Amygdala (tissue), 56 donors: ENCODE results near the gene FETUB.
"Not testable (repeated sequence)": the region's sequence is repeated elsewhere in the genome, so short reads cannot be mapped to it uniquely, and the experiment has no call there.

Experiments used
- DNase-seq, 56 donors: peaks; one replicate each; lab custom pipeline; 2025; lab: John Stamatoyannopoulos, UW

Gene FETUB

DNA sequence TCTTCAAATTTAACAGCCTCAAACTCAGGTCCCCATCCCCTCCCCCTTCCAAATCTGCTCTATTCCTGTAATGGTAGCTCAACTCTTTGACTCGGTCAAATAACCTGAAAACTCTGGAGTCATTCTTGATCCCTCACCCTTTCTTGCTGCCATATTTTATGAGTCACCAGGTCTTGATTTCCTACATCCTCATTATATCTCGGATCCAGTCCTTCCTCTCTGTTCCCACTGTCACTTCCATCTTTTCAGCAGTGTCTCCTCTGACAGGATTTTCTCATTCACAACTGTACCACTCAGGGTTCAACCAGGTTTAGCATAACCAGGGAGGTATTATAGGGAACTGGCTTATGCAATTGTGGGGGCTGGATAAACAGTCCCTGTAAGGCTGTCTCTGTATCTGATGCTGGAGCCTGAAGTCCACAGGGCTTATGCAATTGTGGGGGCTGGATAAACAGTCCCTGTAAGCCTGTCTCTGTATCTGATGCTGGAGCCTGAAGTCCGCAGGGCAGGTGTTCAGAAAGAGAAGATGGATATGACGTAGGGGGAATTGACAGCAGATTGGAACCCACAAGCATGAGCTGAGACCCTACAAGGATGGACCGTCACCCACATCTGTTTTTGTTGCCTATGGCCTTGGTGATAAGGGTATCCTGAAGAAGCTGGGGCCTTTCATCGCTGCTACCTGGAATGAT is 9.1 kb upstream of the FETUB start:
- no peak for DNase-seq

DNA sequence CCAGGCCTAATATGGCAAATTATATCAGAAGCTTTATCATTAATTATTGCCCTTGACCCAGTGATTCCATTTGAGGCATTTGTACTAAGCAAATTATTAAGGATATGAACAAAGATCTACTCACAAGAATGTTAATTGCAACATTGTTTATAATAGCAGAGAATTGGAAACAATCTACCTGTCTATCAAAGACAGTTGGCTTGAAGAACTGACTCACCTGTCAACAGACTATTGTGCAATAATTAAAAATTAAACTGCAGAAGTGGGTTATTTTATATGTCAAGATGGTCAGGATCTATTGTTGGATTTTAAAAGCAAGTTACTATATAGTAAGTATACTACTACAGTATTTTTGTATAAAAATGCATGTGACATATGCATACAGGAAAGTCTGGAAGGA is 6.7 kb upstream of the FETUB start:
- no peak for DNase-seq

- not testable (repeated sequence) for DNase-seq
Observed at GRCh38 chr3:186634207-186634606, 6.0 kb upstream of the FETUB start.

- no peak for DNase-seq
Observed at GRCh38 chr3:186635532-186635931, 4.7 kb upstream of the FETUB start.

GRCh38 chr3:186636536-186636935 is 3.7 kb upstream of the FETUB start:
- no peak for DNase-seq

DNA sequence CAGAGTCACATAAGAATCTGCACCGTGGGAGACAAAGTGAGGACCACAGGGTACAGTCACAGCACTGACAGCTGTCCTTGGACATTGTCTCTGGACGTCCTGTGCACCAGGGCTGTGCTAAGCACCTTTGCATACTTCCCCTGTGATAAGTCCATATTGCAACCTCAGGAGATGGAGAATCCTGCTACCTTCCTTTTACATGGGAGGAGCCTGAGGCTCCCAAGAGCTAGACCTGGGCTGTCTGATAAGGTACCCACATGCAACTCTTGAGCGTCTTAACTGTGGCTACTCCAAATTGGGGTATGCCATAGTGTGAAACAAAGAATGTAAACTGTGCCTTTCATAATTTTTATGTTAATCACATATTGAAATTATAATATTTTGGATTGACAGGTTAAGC is 2.5 kb upstream of the FETUB start:
- DNase-seq = no peak

- no peak for DNase-seq
Observed at GRCh38 chr3:186638259-186638658, 1.9 kb upstream of the FETUB start.

- peak in 14 of 56 donors; percentile 4 to 50 (median 18) for DNase-seq
Observed at GRCh38 chr3:186640473-186640818, 247 bp downstream of the FETUB start.

DNA sequence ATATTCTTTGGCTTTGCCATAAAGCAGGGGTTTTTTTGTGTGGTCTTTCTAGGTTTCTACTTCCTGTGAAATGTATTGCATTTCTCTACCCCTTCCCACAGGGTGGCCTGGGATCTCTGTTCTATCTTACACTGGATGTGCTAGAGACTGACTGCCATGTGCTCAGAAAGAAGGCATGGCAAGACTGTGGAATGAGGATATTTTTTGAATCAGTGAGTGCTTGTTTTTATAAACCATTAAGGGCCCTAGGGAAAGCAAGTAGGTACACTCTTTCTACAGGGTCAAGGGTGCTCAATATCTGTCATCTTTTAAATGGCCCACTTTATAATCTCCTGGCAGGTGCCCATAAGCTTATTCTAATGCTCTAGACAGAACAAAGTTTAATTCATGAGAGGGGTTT is 730 bp downstream of the FETUB start:
- DNase-seq = no peak

GRCh38 chr3:186642014-186642413 is 1.8 kb downstream of the FETUB start:
- no peak for DNase-seq

DNA sequence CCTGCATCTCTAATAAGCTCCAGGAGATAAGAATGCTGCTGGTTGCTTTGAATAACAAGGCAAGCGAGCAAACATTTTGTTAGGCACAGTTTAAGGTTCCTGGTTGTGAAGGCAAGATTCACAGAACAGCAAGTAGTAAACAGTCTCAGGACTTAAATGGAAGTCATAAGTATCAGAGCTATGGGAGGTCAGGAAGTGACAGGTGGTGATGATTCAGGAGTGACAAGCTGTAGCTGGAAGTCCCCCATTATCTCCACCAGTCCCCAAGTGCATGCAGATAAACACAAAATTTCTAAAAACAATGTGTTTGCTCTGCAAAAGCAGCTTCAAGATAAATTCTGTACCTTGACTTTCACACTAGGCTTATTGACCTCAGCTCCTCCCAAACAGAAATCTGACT is 3.3 kb downstream of the FETUB start:
- no peak for DNase-seq

GRCh38 chr3:186644683-186645082 is 4.5 kb downstream of the FETUB start:
- no peak for DNase-seq

DNA sequence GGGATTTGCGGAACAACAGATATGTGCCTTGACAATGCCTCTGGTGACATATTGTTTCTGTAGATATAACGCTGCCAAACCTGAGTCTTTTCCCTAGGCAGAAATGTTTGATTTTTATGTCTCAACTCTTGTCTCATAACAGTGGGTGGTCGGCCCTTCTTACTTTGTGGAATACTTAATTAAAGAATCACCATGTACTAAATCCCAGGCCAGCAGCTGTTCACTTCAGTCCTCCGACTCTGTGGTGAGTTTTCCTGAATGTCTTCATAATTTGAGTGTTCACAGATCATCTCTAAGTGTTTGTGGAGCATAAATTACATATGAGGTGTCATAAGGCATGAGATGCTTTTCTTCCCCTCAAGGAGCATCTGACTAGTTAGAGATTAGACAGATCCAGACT is 5.9 kb downstream of the FETUB start:
- no peak for DNase-seq

DNA sequence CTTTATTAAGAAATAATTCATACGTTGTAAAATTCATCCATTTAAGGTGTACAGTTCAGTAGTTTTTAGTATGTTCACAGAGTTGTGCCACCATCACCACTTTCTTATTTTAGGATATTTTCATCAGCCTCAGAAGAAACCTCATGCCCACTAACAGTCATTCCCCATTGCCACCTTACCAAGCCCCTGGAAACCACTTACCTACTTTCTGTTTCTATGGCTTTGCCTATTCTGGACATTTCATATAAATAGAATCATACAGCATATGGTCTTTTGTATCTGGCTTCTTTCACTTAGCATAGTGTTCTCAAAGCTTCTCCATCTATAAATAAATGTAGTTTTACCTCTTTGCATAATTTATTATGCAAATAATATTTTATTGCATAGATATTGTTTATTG is 6.6 kb downstream of the FETUB start:
- no peak for DNase-seq

DNA sequence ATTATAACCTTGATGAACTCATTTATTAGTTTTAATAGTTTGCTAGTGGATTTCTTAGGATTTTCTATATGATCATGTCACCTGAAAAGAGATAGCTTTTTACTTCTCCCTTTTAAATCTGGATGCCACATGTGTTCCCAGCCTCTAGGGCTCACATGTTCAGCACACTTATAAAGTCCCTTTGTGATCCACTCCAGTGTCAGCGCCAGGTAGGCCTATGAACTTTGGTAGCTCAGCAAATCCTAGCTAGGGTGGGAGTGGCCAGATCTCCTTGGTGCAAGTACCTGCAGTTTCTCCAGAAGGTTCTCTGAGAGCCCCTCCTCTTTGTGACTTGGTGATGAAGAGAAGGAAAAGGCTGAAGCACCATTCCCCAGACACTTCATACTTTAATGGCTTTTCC is 8.7 kb downstream of the FETUB start:
- no peak for DNase-seq

DNA sequence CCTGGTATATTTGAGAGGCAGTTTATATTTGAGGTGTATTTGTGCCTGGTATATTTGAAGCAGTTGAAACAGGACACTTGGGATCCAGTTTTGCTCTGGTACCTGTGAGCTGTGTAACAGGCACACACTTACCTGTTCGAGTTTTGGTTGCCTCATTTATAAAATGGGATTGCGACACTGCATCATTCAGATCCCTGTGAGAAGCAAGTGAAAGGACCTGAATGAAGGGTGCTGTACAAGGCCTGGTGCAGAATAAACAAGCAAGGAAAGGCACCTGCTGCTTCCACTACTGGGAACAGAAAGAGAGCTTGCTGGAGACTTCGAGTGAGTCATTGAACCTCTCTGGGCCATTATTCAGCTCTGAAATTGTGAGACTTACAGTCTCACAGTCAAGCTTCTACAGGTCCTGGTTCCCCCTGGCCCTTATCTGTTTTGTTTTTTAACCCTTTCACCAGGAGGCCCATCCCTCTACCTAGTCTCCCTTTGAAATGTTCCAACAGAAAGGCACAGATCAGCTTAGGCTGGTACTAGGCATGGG is 11.5 kb downstream of the FETUB start:
- DNase-seq = no peak

DNA sequence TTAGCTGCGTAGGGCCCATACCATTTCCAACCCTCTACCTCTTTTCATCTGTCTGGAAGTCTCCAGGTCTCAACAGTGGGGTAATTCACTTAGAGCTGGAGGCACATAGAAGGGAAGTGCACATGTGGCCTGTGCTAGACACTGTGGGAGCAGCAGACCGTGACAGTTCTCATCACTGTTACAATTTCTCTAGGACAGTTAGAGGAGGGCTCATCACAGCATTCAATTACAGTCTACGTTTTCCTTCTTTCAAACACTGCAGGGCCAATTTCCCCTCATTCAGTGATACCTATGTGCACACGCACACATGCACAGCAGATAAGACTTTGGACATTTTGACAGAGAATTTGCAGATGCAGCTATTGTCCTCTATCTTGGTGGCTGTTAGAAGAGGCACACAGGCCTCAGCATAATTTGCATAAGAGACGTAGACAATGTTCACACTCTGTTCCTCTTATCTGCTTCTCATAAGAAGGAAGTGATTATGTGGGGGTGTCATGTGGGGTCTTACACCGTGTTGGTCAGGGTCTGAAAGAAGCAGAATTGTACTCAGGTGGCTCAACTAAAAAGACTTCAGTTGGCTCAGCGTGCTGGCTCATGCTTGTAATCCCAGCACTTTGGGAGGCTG is 13.0 kb downstream of the FETUB start:
- no peak for DNase-seq

DNA sequence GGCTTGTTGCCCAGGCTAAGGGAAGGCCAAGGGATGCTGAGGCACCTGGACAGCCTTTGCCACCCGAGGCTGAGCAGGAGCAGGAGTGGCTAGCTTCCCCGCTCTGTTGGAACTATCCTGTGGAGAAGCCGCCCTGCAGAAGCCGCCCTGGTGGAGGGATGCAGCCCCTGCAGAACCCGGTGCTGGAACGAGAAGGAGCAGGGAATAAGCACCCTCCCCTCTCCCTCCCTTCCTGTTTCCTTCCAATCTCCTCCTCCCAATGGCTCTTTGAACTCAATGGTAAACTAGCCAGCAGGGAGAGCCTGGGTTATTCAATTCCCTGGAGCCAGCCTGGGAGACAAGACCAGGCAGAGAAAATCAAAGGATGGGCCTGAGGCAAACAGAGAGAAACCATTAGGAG is 13.8 kb downstream of the FETUB start:
- no peak for DNase-seq

DNA sequence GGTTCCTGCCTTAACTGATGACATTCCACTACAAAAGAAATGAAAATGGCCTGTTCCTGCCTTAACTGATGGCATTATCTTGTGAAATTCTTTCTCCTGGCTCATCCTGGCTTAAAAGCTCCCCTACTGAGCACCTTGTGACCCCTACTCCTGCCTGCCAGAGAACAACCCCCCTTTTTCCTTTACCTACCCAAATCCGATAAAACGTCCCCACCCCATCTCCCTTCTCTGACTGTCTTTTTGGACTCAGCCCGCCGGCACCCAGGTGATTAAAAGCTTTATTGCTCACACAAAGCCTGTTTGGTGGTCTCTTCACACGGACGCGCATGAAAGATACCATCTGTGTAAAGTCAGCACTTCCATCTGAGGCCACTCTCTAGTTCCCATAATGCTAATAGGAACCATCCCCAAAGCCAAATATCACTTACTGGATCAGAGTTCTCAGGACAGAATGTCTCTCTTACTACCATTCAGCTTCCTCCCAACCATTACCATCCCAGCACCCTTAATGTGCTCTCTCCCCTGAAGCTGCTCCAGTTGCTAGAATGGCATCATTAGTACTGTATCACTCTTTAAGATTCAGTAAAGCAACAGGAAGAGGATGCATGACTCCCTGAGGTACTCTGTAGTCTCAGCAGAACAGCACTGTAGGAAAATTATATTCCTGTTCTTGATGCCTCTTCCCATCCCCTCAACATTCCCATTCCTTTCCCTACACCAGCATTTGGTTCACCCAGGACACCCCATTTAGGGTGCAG is 23.3 kb downstream of the FETUB start:
- no peak for DNase-seq

DNA sequence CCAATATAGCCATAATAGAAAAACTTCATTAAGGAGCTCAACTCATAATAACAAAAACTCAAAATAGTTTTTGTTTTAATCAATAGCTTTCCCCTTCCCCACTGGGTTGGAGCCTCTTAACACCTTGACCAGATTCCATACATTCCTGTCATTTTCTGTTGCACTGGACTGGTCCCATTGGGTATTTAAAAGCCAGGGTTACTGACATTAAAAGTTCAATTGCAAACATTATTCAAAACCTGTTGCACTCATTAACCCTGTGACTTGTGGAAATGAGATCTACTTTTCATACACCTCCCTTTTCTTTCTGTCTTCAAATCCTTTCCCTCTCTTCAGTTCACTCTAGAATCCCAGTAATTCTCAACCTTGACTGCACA is 23.9 kb downstream of the FETUB start:
- no peak for DNase-seq

- DNase-seq = no peak
Observed at GRCh38 chr3:186664506-186664905, 24.3 kb downstream of the FETUB start.
